Measurements from ENCODE around the gene JAKMIP2.
A peak's percentile ranks its signal among the peaks of the same experiment; 100 is the strongest.

Gene JAKMIP2

GRCh38 chr5:147740864-147741263, 41.7 kb downstream of the JAKMIP2 start:
- no peak for TF ChIP-seq EZH2phosphoT487 (IDR thresholded peaks at IDR 0.05; ENCODE audit: borderline replicate concordance, low read length)
- TF ChIP-seq CTCF (IDR thresholded peaks at IDR 0.05; ENCODE audit: low read depth, low read length, poor library complexity, severe bottlenecking), result no peak
- no peak overlapping the region for H3K27ac ChIP-seq (ENCODE audit: low read depth, low read length)
- H3K79me2 ChIP-seq (ENCODE audit: control insufficient read depth, low read length), result no peaks in the 10 kb centered on the region
- no peaks in the 10 kb centered on the region for H3K27me3 ChIP-seq (ENCODE audit: control insufficient read depth, low read length)
- H3K9me2 ChIP-seq (replicated peaks; ENCODE audit: control insufficient read depth, low read length), result no peaks in the 10 kb centered on the region
- H3K4me1 ChIP-seq (ENCODE audit: control insufficient read depth, low read length), result peaks cover under 1% of the 10 kb centered on the region
- H3K4me2 ChIP-seq (ENCODE audit: low read length), result no peak overlapping the region
- H3F3A ChIP-seq (ENCODE audit: control insufficient read depth, insufficient read depth), result no peaks in the 10 kb centered on the region
- no peaks in the 10 kb centered on the region for H4K20me1 ChIP-seq (ENCODE audit: control insufficient read depth, insufficient read depth, low read depth, low read length)
- H3K4me3 ChIP-seq (ENCODE audit: low read length), result no peak overlapping the region
- no peaks in the 10 kb centered on the region for H3K9me3 ChIP-seq (ENCODE audit: control insufficient read depth, insufficient read depth, low read length)
- no peaks in the 10 kb centered on the region; the same call in 1 of the 2 replicates for H3K36me3 ChIP-seq (ENCODE audit: control insufficient read depth, low read length)

GRCh38 chr5:147737921-147738320, 44.6 kb downstream of the JAKMIP2 start:
- peaks cover 15% of the 10 kb centered on the region for H3K4me1 ChIP-seq (ENCODE audit: control insufficient read depth, low read length)
- H3K9me3 ChIP-seq (ENCODE audit: control insufficient read depth, insufficient read depth, low read length), result peaks cover 6% of the 10 kb centered on the region; the same call in 1 of the 2 replicates
- no peaks in the 10 kb centered on the region for H3K27me3 ChIP-seq (ENCODE audit: control insufficient read depth, low read length)
- H3K36me3 ChIP-seq (ENCODE audit: control insufficient read depth, low read length), result peaks cover 2% of the 10 kb centered on the region; the same call in 1 of the 2 replicates
- no peak overlapping the region for H3K27ac ChIP-seq (ENCODE audit: low read depth, low read length)
- H3K79me2 ChIP-seq (ENCODE audit: control insufficient read depth, low read length), result no peaks in the 10 kb centered on the region
- H3K9me2 ChIP-seq (replicated peaks; ENCODE audit: control insufficient read depth, low read length), result no peaks in the 10 kb centered on the region
- no peak overlapping the region for H3K4me3 ChIP-seq (ENCODE audit: low read length)
- no peak for TF ChIP-seq CTCF (IDR thresholded peaks at IDR 0.05; ENCODE audit: low read depth, low read length, poor library complexity, severe bottlenecking)
- no peak for TF ChIP-seq EZH2phosphoT487 (IDR thresholded peaks at IDR 0.05; ENCODE audit: borderline replicate concordance, low read length)
- no peaks in the 10 kb centered on the region for H3F3A ChIP-seq (ENCODE audit: control insufficient read depth, insufficient read depth)
- H3K4me2 ChIP-seq (ENCODE audit: low read length), result no peak overlapping the region
- H4K20me1 ChIP-seq (ENCODE audit: control insufficient read depth, insufficient read depth, low read depth, low read length), result no peaks in the 10 kb centered on the region

GRCh38 chr5:147735621-147736125, 46.9 kb downstream of the JAKMIP2 start:
- Histone ChIP-seq H3K4me3 (ENCODE audit: low read length) (peak overlapping the region; percentile 0; the same call in 1 of the 2 replicates), H3F3A (ENCODE audit: control insufficient read depth, insufficient read depth) (no peaks in the 10 kb centered on the region), H3K36me3 (ENCODE audit: control insufficient read depth, low read length) (peaks cover 2% of the 10 kb centered on the region; the same call in 1 of the 2 replicates), H3K4me1 (ENCODE audit: control insufficient read depth, low read length) (peaks cover 15% of the 10 kb centered on the region), H3K4me2 (ENCODE audit: low read length) (peak overlapping the region; percentile 34), H3K9me2 (replicated peaks; ENCODE audit: control insufficient read depth, low read length) (no peaks in the 10 kb centered on the region), H4K20me1 (ENCODE audit: control insufficient read depth, insufficient read depth, low read depth, low read length) (no peaks in the 10 kb centered on the region), H3K79me2 (ENCODE audit: control insufficient read depth, low read length) (no peaks in the 10 kb centered on the region), H3K27me3 (ENCODE audit: control insufficient read depth, low read length) (no peaks in the 10 kb centered on the region), H3K9me3 (ENCODE audit: control insufficient read depth, insufficient read depth, low read length) (peaks cover 6% of the 10 kb centered on the region; the same call in 1 of the 2 replicates), H3K27ac (ENCODE audit: low read depth, low read length) (no peak overlapping the region)
- TF ChIP-seq EZH2phosphoT487 (IDR thresholded peaks at IDR 0.05; ENCODE audit: borderline replicate concordance, low read length) (no peak), CTCF (IDR thresholded peaks at IDR 0.05; ENCODE audit: low read depth, low read length, poor library complexity, severe bottlenecking) (no peak)

Data from DOHH2 (cell line).